HepG2 (cell line): ENCODE results near the gene EGFR. TPM values are rescaled to one million over a fixed set of nuclear protein-coding genes. Genes with fewer than 3 reads are reported as not detected.

Source experiments
- ATAC-seq: fragments of 200-7000 bp; cut with Tn5 transposase; 3 replicates; pipeline ENCODE4 v1.9.1; 2020; ENCODE audit warnings: mild to moderate bottlenecking, moderate library complexity
- BruUV-seq: library from RNA; stranded (reverse); fragments of 400-500 nt; replicated peaks from 2 replicates; lab custom pipeline; 2021; lab: Mats Ljungman, UMichigan
- CTCF ChIA-PET: fragments of 300-600 bp; formaldehyde crosslinking; extraction: SDS; loops from one replicate; lab custom pipeline; 2021; ENCODE audit warnings: low total read pairs, inconsistent platforms, low intra/inter-chr PET ratio; lab: Yijun Ruan, JAX
- POLR2A ChIA-PET: fragments of 350-600 bp; sonication (Branson Sonifier 250); formaldehyde crosslinking; loops from one replicate; lab custom pipeline; 2020; ENCODE audit warnings: antibody characterized with exemption, inconsistent platforms; lab: Yijun Ruan, JAX
- DNase-seq: peaks from one replicate; pipeline ENCODE4 v3.0.0-alpha.2; 2015; ENCODE audit warnings: low spot score
- FAIRE-seq: peaks from 3 replicates; lab custom pipeline; 2011; peaks lifted over from hg19 to GRCh38; lab: Jason Lieb, UNC
- H2AFZ ChIP-seq: one replicate; pipeline ENCODE4 v1.6.1; 2011; ENCODE audit warnings: low read length, inconsistent platforms
- H3K27ac ChIP-seq: fragments of 300-600 bp; 3 replicates; pipeline ENCODE4 v1.8.0; 2011; ENCODE audit warnings: mixed run types, mild to moderate bottlenecking, mixed read lengths, low read length, inconsistent platforms; ENCODE audit not compliant: insufficient read depth; ENCODE audit errors: extremely low read length
- H3K27me3 ChIP-seq, 2 experiments: fragments of 200-600 bp in 1 of 2; 2 replicates in 1 of 2; 3 replicates in 1 of 2; pipeline versions ENCODE4 v1.6.0 to v1.8.0; 2011; ENCODE audit warnings: low read length in 2 of 2, mild to moderate bottlenecking in 2 of 2, moderate library complexity in 2 of 2, inconsistent platforms in 1 of 2; ENCODE audit not compliant: insufficient read depth in 2 of 2, control insufficient read depth in 1 of 2
- H3K36me3 ChIP-seq, 2 experiments: fragments of 200-600 bp in 1 of 2; replicated peaks in 1 of 2; 2 replicates in 1 of 2; 3 replicates in 1 of 2; pipeline versions ENCODE4 v1.5.1 to v1.8.0; 2011; ENCODE audit warnings: low read length in 2 of 2, inconsistent platforms in 1 of 2; ENCODE audit not compliant: insufficient read depth in 2 of 2, control insufficient read depth in 1 of 2
- H3K4me1 ChIP-seq: 2 replicates; pipeline ENCODE4 v1.5.1; 2012; ENCODE audit warnings: low read length, inconsistent platforms; ENCODE audit not compliant: insufficient read depth
- H3K4me2 ChIP-seq: 2 replicates; pipeline ENCODE4 v1.6.0; 2011; ENCODE audit warnings: low read depth, low read length, inconsistent platforms
- H3K4me3 ChIP-seq, 3 experiments: fragments of 200-600 bp in 1 of 3; sonication (generic), shearing (Covaris generic) in 1 of 3; replicated peaks in 1 of 3; 2 replicates each; pipeline ENCODE4 v1.5.1; 2011 to 2016; ENCODE audit warnings: low read length in 3 of 3, inconsistent platforms in 2 of 3, low read depth in 2 of 3, mild to moderate bottlenecking in 2 of 3, control low read depth in 1 of 3, mixed read lengths in 1 of 3; ENCODE audit not compliant: insufficient read depth in 1 of 3
- H3K79me2 ChIP-seq: one replicate; pipeline ENCODE4 v1.6.1; 2011; ENCODE audit warnings: low read length, inconsistent platforms; ENCODE audit not compliant: insufficient read depth
- H3K9ac ChIP-seq: 2 replicates; pipeline ENCODE4 v1.6.0; 2011; ENCODE audit warnings: mild to moderate bottlenecking, low read depth, low read length, inconsistent platforms; ENCODE audit not compliant: insufficient read depth
- H3K9me3 ChIP-seq: 2 replicates; pipeline ENCODE4 v1.5.1; 2012; ENCODE audit warnings: mild to moderate bottlenecking, low read length
- H4K20me1 ChIP-seq: 2 replicates; pipeline ENCODE4 v1.6.0; 2011; ENCODE audit warnings: inconsistent platforms, mild to moderate bottlenecking, low read length, moderate library complexity; ENCODE audit not compliant: insufficient read depth
- CEBPB ChIP-seq: IDR thresholded peaks from 2 replicates; pipeline ENCODE4 v1.6.1; 2011; ENCODE audit warnings: low read depth, low read length, improper control_type of control experiment, borderline replicate concordance
- HINFP ChIP-seq: sonication (generic); formaldehyde crosslinking; IDR thresholded peaks from 2 replicates; pipeline ENCODE4 v1.4.0; 2020; ENCODE audit warnings: low read depth, mild to moderate bottlenecking, missing genetic modification reagents
- MYNN ChIP-seq: sonication (generic); formaldehyde crosslinking; IDR thresholded peaks from 2 replicates; pipeline ENCODE4 v1.4.0; 2020; ENCODE audit warnings: mild to moderate bottlenecking, low read depth, missing genetic modification reagents
- NR0B2 ChIP-seq: sonication (generic); formaldehyde crosslinking; IDR thresholded peaks from 2 replicates; pipeline ENCODE4 v1.4.0; 2020; ENCODE audit warnings: mild to moderate bottlenecking, missing genetic modification reagents
- YEATS4 ChIP-seq: sonication (generic); formaldehyde crosslinking; IDR thresholded peaks from 2 replicates; pipeline ENCODE4 v1.4.0; 2020; ENCODE audit warnings: missing genetic modification reagents, borderline replicate concordance
- ZNF333 ChIP-seq: sonication (generic); formaldehyde crosslinking; IDR thresholded peaks from 2 replicates; pipeline ENCODE4 v1.4.0; 2020; ENCODE audit warnings: mild to moderate bottlenecking, missing genetic modification reagents, borderline replicate concordance
- ZNF446 ChIP-seq: sonication (generic); formaldehyde crosslinking; IDR thresholded peaks from 2 replicates; pipeline ENCODE4 v1.5.0; 2020; ENCODE audit warnings: mild to moderate bottlenecking, missing genetic modification reagents
- ZNF576 ChIP-seq: sonication (generic); formaldehyde crosslinking; IDR thresholded peaks from 2 replicates; pipeline ENCODE4 v1.4.0; 2020; ENCODE audit warnings: mild to moderate bottlenecking, missing genetic modification reagents
- ZNF800 ChIP-seq: sonication (generic); formaldehyde crosslinking; IDR thresholded peaks from 2 replicates; pipeline ENCODE4 v1.4.0; 2020; ENCODE audit warnings: missing genetic modification reagents
- ZSCAN21 ChIP-seq: sonication (generic); formaldehyde crosslinking; IDR thresholded peaks from 2 replicates; pipeline ENCODE4 v1.8.0; 2022; ENCODE audit warnings: mild to moderate bottlenecking, missing genetic modification reagents, moderate library complexity, borderline replicate concordance
- ZSCAN25 ChIP-seq: sonication (generic); formaldehyde crosslinking; IDR thresholded peaks from 2 replicates; pipeline ENCODE4 v1.8.0; 2022; ENCODE audit warnings: mild to moderate bottlenecking, missing genetic modification reagents
- WGBS: methylation state at CpG from one replicate; pipeline ENCODE4 v1.1.6; 2017; ENCODE audit warnings: low lambda C conversion rate; 5-methylcytosine and 5-hydroxymethylcytosine counted together
- in situ Hi-C: cut with HindIII; loops from 2 replicates; pipeline ENCODE4 v1.10.0; 2017; ENCODE audit warnings: low pct_unique_long_range_greater_than_20kb; ENCODE audit not compliant: extremely low pct_ligation_motif_present
- intact Hi-C: fragments of 100-400 bp; cut with micrococcal nuclease; formaldehyde crosslinking; loops from one replicate; pipeline ENCODE4 v1.10.0; 2022; ENCODE audit not compliant: unreplicated experiment
- polyA plus RNA-seq, 8 experiments: library from polyadenylated mRNA; depleted of rRNA in 3 of 8; stranded (reverse) in 7 of 8; unstranded in 1 of 8; fragments of >200 nt; fragmentation: Illumina TruSeq in 4 of 8; extraction: Trizol in 4 of 8; gene quantifications; 2 replicates each; pipeline versions ENCODE4 v1.2.1 to v1.2.3, GENCODE V29; 2011 to 2016; ENCODE audit warnings: low read depth in 4 of 8, missing spikeins in 1 of 8, mixed read lengths in 1 of 8; ENCODE audit not compliant: insufficient read depth in 1 of 8
- total RNA-seq, 5 experiments: library from RNA; depleted of rRNA; stranded (reverse); fragments of >200 nt; fragmentation: Illumina TruSeq; extraction: Trizol; gene quantifications; 2 replicates each; pipeline ENCODE4 v1.2.3, GENCODE V29; 2016; ENCODE audit warnings: low read depth in 1 of 5

Gene EGFR
- total and polyA plus RNA-seq, 2 of the 13 experiments (the other 11 are each of a cell fraction or from before 2014, with no cell fraction given): 7.0 to 10.0 TPM

- peaks cover 7 to 26% of the 10 kb centered on the region in 2 experiments for H3K27me3 ChIP-seq
- H3K4me1 ChIP-seq: peaks cover 54% of the 10 kb centered on the region
- H3K27ac ChIP-seq: no peak overlapping the region
- H4K20me1 ChIP-seq: no peaks in the 10 kb centered on the region
- CTCF ChIA-PET: no interaction called here
- no peak for ATAC-seq
- H3K9ac ChIP-seq: no peak overlapping the region
- H3K79me2 ChIP-seq: peaks cover 4% of the 10 kb centered on the region
- in situ Hi-C loops: no loop called here
- no peak for DNase-seq
- POLR2A ChIA-PET: interaction anchor here (1.2 to 1.8 kb wide), 2 partner anchors 57 to 168 kb away, joined by 3 to 6 read pairs; no protein-coding TSS in a partner anchor
- H3K36me3 ChIP-seq: no peaks in the 10 kb centered on the region
- no peaks in the 10 kb centered on the region for H3K9me3 ChIP-seq
- H3K4me2 ChIP-seq: peak overlapping the region; percentile 76
- 78% methylated on average over 11 of the region's 11 CpGs for WGBS
- peak overlapping the region in 2 of 3 experiments; percentile 64 to 74; a peak in 2 of 6 replicates for H3K4me3 ChIP-seq
- intact Hi-C loops: no loop called here
- BruUV-seq: no TSS peak
- no peak overlapping the region for H2AFZ ChIP-seq
- no peak for FAIRE-seq
- TF ChIP-seq ZNF576 (CRISPR knock-in tag) (no peak), CEBPB (peak; percentile 54; the same call in 1 of the 2 replicates)
Measured at GRCh38 chr7:55020466-55020871, 1.7 kb downstream of the EGFR start.

- intact Hi-C loops: no loop called here
- Histone ChIP-seq H3K4me1 (peaks cover 54% of the 10 kb centered on the region), H4K20me1 (no peaks in the 10 kb centered on the region), H3K4me2 (peak overlapping the region; percentile 5), H3K79me2 (peaks cover 4% of the 10 kb centered on the region), H3K9ac (no peak overlapping the region), H3K36me3 (no peaks in the 10 kb centered on the region), H3K27ac (no peak overlapping the region)
- POLR2A ChIA-PET: interaction anchor here (1.8 kb wide), 1 partner anchor 167 kb away, joined by 6 read pairs; no protein-coding TSS in a partner anchor
- FAIRE-seq: no peak
- WGBS: 89% methylated on average over 9 of the region's 9 CpGs
- TF ChIP-seq ZSCAN25 (no peak), ZNF800 (CRISPR knock-in tag) (no peak), NR0B2 (no peak), MYNN (no peak), YEATS4 (CRISPR knock-in tag) (no peak), ZNF446 (CRISPR knock-in tag) (no peak), HINFP (CRISPR knock-in tag) (no peak), ZNF333 (no peak), ZSCAN21 (CRISPR knock-in tag) (no peak)
- TF ChIP-seq, all 625 proteins: peak for 0
- Histone ChIP-seq H3K4me3 (no peak overlapping the region), H2AFZ (no peak overlapping the region), H3K9me3 (no peaks in the 10 kb centered on the region), H3K27me3 (peaks cover 7 to 21% of the 10 kb centered on the region in 2 experiments; a peak in 4 of 5 replicates)
- TSS peak; percentile 42 for BruUV-seq
- CTCF ChIA-PET: no interaction called here
- ATAC-seq (no peak), DNase-seq (no peak)
- in situ Hi-C loops: no loop called here
Measured at GRCh38 chr7:55021053-55021452, 2.2 kb downstream of the EGFR start.
